Measurements from ENCODE around the gene CRYBG2.

The CRYBG2 gene

GRCh38 chr1:26350701-26351589 lies 3.0 kb downstream of the CRYBG2 start:
- in situ Hi-C loops (cut with MboI; ENCODE audit: low pct_unique_long_range_greater_than_20kb, low sequenced_read_pairs, unreplicated experiment), result no loop called here
- no peak for TF ChIP-seq CTCF (IDR thresholded peaks at IDR 0.05; ENCODE audit: extremely low read depth, insufficient read depth, missing control alignments)
- DNase-seq (ENCODE audit: low spot score), result no peak

GRCh38 chr1:26350343-26350700 lies 3.6 kb downstream of the CRYBG2 start:
- no peak for DNase-seq (ENCODE audit: low spot score)
- in situ Hi-C loops (cut with MboI; ENCODE audit: low pct_unique_long_range_greater_than_20kb, low sequenced_read_pairs, unreplicated experiment), result no loop called here
- TF ChIP-seq CTCF (IDR thresholded peaks at IDR 0.05; ENCODE audit: extremely low read depth, insufficient read depth, missing control alignments), result no peak

GRCh38 chr1:26349877-26350244 lies 4.1 kb downstream of the CRYBG2 start:
- in situ Hi-C loops (cut with MboI; ENCODE audit: low pct_unique_long_range_greater_than_20kb, low sequenced_read_pairs, unreplicated experiment), result no loop called here
- TF ChIP-seq CTCF (IDR thresholded peaks at IDR 0.05; ENCODE audit: extremely low read depth, insufficient read depth, missing control alignments), result no peak
- DNase-seq (ENCODE audit: low spot score), result no peak

GRCh38 chr1:26349188-26349876 lies 4.6 kb downstream of the CRYBG2 start:
- no peak for DNase-seq (ENCODE audit: low spot score)
- in situ Hi-C loops (cut with MboI; ENCODE audit: low pct_unique_long_range_greater_than_20kb, low sequenced_read_pairs, unreplicated experiment), result no loop called here
- no peak for TF ChIP-seq CTCF (IDR thresholded peaks at IDR 0.05; ENCODE audit: extremely low read depth, insufficient read depth, missing control alignments)

- no peak for TF ChIP-seq CTCF (IDR thresholded peaks at IDR 0.05; ENCODE audit: extremely low read depth, insufficient read depth, missing control alignments)
- in situ Hi-C loops (cut with MboI; ENCODE audit: low pct_unique_long_range_greater_than_20kb, low sequenced_read_pairs, unreplicated experiment), result no loop called here
- no peak for DNase-seq (ENCODE audit: low spot score)
Observed at GRCh38 chr1:26346274-26347033, 7.5 kb downstream of the CRYBG2 start.

GRCh38 chr1:26345718-26346117 lies 8.2 kb downstream of the CRYBG2 start:
- in situ Hi-C loops (cut with MboI; ENCODE audit: low pct_unique_long_range_greater_than_20kb, low sequenced_read_pairs, unreplicated experiment), result no loop called here
- no peak for TF ChIP-seq CTCF (IDR thresholded peaks at IDR 0.05; ENCODE audit: extremely low read depth, insufficient read depth, missing control alignments)
- DNase-seq (ENCODE audit: low spot score), result no peak
